PC-9 (cell line): ENCODE measurements around the gene TBC1D24. TPM values are rescaled to one million over a fixed set of nuclear protein-coding genes. Genes with fewer than 3 reads are reported as not detected.

Experiments
- BruUV-seq: library from RNA; stranded (reverse); fragments of 400-500 nt; replicated peaks from 2 replicates; lab custom pipeline; 2021; lab: Mats Ljungman, UMichigan
- CTCF ChIA-PET: fragments of 300-600 bp; sonication (Branson Sonifier 250); formaldehyde crosslinking; loops from one replicate; lab custom pipeline; 2022; ENCODE audit warnings: antibody characterized with exemption; lab: Charles Lee
- POLR2A ChIA-PET: fragments of 300-600 bp; sonication (Branson Sonifier 250); formaldehyde crosslinking; loops from one replicate; lab custom pipeline; 2022; ENCODE audit warnings: antibody characterized with exemption; ENCODE audit not compliant: unreplicated experiment; lab: Charles Lee
- DNase-seq, 2 experiments: peaks; one replicate each; pipeline versions ENCODE4 v3.0.0 to v3.0.0-alpha.2; 2015 to 2022; ENCODE audit warnings: mixed read lengths in 1 of 2
- H2AFZ ChIP-seq: fragments of 200-600 bp; sonication (generic); 2 replicates; pipeline ENCODE4 v1.8.1; 2017; ENCODE audit warnings: antibody characterized with exemption
- H3F3A ChIP-seq: fragments of 200-600 bp; sonication (generic); 2 replicates; pipeline ENCODE4 v1.8.1; 2017; ENCODE audit warnings: antibody characterized with exemption, mild to moderate bottlenecking, low read depth; ENCODE audit not compliant: insufficient read depth
- H3K27ac ChIP-seq: fragments of 200-600 bp; sonication (generic); 2 replicates; pipeline ENCODE4 v1.6.1; 2016; ENCODE audit warnings: mixed run types
- H3K27me3 ChIP-seq: fragments of 200-600 bp; sonication (generic); 2 replicates; pipeline ENCODE4 v1.6.1; 2016; ENCODE audit warnings: low read depth, mixed run types; ENCODE audit not compliant: insufficient read depth
- H3K36me3 ChIP-seq: fragments of 200-600 bp; sonication (generic); 2 replicates; pipeline ENCODE4 v1.6.1; 2016; ENCODE audit warnings: low read depth, mixed run types
- H3K4me1 ChIP-seq: fragments of 200-600 bp; sonication (generic); replicated peaks from 2 replicates; pipeline ENCODE4 v1.6.1; 2016; ENCODE audit warnings: mixed run types; ENCODE audit not compliant: insufficient read depth
- H3K4me2 ChIP-seq: fragments of 200-600 bp; sonication (generic); 2 replicates; pipeline ENCODE4 v1.6.1; 2017; ENCODE audit warnings: mixed run types
- H3K4me3 ChIP-seq: fragments of 200-600 bp; sonication (generic); 2 replicates; pipeline ENCODE4 v1.6.1; 2016; ENCODE audit warnings: mixed run types
- H3K79me2 ChIP-seq: fragments of 200-600 bp; sonication (generic); 2 replicates; pipeline ENCODE4 v1.6.1; 2017; ENCODE audit warnings: low read depth, mixed run types
- H3K9me2 ChIP-seq: fragments of 200-600 bp; sonication (generic); 2 replicates; pipeline ENCODE4 v1.8.1; 2017; ENCODE audit warnings: mild to moderate bottlenecking; ENCODE audit not compliant: insufficient read depth
- H3K9me3 ChIP-seq: fragments of 200-600 bp; sonication (generic); 2 replicates; pipeline ENCODE4 v1.8.1; 2016; ENCODE audit warnings: low read depth; ENCODE audit not compliant: insufficient read depth
- H4K20me1 ChIP-seq: fragments of 200-600 bp; sonication (generic); 2 replicates; pipeline ENCODE4 v1.8.1; 2017; ENCODE audit not compliant: insufficient read depth
- EZH2 ChIP-seq: fragments of 200-600 bp; sonication (generic); IDR thresholded peaks from 2 replicates; pipeline ENCODE4 v1.8.0; 2017; ENCODE audit warnings: antibody characterized with exemption, low read depth
- intact Hi-C: fragments of 100-400 bp; cut with micrococcal nuclease; formaldehyde crosslinking; loops from one replicate; pipeline ENCODE4 v1.10.0; 2022; ENCODE audit not compliant: unreplicated experiment
- total RNA-seq: library from RNA; stranded (reverse); gene quantifications from 2 replicates; pipeline ENCODE4 v1.2.3, GENCODE V29; 2021
- TF ChIP-seq, protein P1 (sequence below): fragments of 200-600 bp; sonication (generic); conservative IDR thresholded peaks from 2 replicates; pipeline ENCODE4 v1.6.1; 2017; ENCODE audit warnings: mixed run types, antibody characterized with exemption, mild to moderate bottlenecking, moderate library complexity

Gene TBC1D24
- total RNA-seq, 1 experiment from 2014 or later: 30.0 TPM

DNA sequence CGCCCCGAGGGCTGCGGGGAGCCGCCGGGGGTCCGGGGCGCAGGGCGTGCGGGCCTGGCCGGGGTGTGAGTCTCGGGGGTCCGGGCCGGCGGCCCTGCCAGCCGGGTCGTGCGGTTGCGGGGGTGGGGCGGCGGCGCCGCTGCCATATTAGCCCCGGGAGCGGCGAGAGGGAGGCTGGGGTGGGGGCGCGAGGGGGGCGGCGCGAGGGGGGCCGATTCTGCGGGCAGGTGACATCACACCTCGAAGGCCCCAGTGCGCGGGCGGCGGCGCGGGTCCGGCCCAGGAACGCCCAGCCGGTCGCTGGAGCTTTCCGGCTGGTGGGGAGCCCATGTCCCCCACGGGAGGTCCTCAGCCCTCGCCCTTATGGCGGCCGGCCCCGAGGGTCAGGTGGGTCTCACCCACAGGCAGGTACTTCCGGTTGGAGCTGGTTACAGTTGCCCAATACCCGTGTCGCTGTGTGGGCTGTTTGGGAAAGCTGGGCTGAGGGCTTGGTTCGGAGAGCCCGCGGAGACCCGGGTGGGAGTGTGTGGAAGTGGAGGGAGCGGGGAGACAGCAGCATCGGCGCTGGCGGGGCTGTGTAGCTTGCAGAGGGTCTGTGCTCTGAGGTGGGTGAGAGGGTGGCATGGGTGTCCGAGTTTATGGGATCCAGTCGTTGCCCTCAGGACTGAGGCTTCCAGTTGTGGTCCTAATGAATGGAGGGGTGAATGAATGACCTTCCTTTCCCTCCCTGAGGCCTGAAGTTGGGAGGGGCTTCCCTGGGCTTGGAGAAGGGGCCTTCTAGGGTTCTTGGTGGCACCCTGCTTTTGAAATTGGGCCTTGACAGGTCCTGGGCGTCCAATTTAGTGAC lies 39.6 kb downstream of the TBC1D24 start:
- BruUV-seq: no TSS peak

DNA sequence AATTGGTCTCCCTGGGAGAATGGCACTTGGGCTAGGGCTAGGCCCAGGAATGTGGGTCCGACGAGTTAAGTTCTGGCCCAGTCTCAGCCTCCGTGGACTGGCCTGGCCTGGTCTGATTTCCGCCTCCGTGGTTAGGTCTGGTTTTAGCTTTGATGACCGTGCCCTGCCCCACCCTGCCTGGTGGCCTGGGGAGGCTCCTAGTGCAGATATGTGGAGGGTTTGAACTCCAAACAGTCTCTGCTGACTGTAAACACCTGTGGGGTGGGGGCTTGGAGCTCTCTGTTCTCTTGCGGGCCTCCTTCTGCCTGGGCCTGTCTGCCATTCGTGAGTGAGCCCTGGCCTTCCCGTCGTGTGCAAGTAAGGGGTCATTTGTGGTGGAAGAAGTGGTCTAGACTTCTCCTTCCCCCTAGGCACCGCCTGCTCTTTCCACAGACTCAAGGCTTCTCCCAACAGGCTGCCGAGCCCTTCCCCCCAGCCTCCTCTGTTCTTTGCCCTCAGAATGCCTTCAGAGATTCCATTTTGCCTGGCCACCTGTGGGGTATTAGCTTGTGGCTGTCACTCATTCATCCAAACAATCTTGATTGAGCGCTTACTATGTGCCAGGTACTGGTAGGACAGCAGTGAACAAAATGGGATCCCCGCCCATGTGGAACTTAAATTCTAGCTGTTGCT lies 40.4 kb downstream of the TBC1D24 start:
- TF ChIP-seq EZH2: no peak
- TF ChIP-seq, protein P1, sequence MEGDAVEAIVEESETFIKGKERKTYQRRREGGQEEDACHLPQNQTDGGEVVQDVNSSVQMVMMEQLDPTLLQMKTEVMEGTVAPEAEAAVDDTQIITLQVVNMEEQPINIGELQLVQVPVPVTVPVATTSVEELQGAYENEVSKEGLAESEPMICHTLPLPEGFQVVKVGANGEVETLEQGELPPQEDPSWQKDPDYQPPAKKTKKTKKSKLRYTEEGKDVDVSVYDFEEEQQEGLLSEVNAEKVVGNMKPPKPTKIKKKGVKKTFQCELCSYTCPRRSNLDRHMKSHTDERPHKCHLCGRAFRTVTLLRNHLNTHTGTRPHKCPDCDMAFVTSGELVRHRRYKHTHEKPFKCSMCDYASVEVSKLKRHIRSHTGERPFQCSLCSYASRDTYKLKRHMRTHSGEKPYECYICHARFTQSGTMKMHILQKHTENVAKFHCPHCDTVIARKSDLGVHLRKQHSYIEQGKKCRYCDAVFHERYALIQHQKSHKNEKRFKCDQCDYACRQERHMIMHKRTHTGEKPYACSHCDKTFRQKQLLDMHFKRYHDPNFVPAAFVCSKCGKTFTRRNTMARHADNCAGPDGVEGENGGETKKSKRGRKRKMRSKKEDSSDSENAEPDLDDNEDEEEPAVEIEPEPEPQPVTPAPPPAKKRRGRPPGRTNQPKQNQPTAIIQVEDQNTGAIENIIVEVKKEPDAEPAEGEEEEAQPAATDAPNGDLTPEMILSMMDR: no peak
- POLR2A ChIA-PET: no interaction called here
- BruUV-seq: TSS peak; percentile 26
- peaks cover 28% of the 10 kb centered on the region for H3K4me1 ChIP-seq
- peak overlapping the region; percentile 100 for H3K4me2 ChIP-seq
- CTCF ChIA-PET: interaction anchor here (0.5 to 0.6 kb wide), 2 partner anchors 109 to 423 kb away, joined by 3 read pairs; no protein-coding TSS in a partner anchor
- no peak for DNase-seq
- H3K27me3 ChIP-seq: no peaks in the 10 kb centered on the region
- no peaks in the 10 kb centered on the region; the same call in 1 of the 2 replicates for H3K36me3 ChIP-seq
- H3K79me2 ChIP-seq: peaks cover 57% of the 10 kb centered on the region
- peaks cover 26% of the 10 kb centered on the region; the same call in 1 of the 2 replicates for H3F3A ChIP-seq
- H3K27ac ChIP-seq: peak overlapping the region; percentile 17; the same call in 1 of the 2 replicates
- H2AFZ ChIP-seq: no peak overlapping the region
- peak overlapping the region; percentile 80 for H3K4me3 ChIP-seq
- peaks cover 54% of the 10 kb centered on the region for H4K20me1 ChIP-seq
- intact Hi-C loops: no loop called here
- H3K9me3 ChIP-seq: no peaks in the 10 kb centered on the region
- no peaks in the 10 kb centered on the region for H3K9me2 ChIP-seq

More for the DNA sequence above, 39.6 kb downstream of the TBC1D24 start:
- no peak overlapping the region for H2AFZ ChIP-seq
- H3K4me3 ChIP-seq: peak overlapping the region; percentile 80
- H3K79me2 ChIP-seq: peaks cover 57% of the 10 kb centered on the region
- no peak for DNase-seq
- TF ChIP-seq, protein P1: no peak
- TF ChIP-seq EZH2: no peak
- H3K27ac ChIP-seq: peak overlapping the region; percentile 86; the same call in 1 of the 2 replicates
- no peaks in the 10 kb centered on the region for H3K9me3 ChIP-seq
- H3K4me2 ChIP-seq: peak overlapping the region; percentile 100
- no peaks in the 10 kb centered on the region for H3K27me3 ChIP-seq
- peaks cover 23% of the 10 kb centered on the region; the same call in 1 of the 2 replicates for H3F3A ChIP-seq
- H3K9me2 ChIP-seq: no peaks in the 10 kb centered on the region
- intact Hi-C loops: no loop called here
- H4K20me1 ChIP-seq: peaks cover 51% of the 10 kb centered on the region
- H3K36me3 ChIP-seq: no peaks in the 10 kb centered on the region; the same call in 1 of the 2 replicates
- POLR2A ChIA-PET: no interaction called here
- H3K4me1 ChIP-seq: peaks cover 25% of the 10 kb centered on the region
- CTCF ChIA-PET: interaction anchor here (0.5 kb wide), 1 partner anchor 423 kb away, joined by 3 read pairs; no protein-coding TSS in a partner anchor
